Activated naive CD4-positive, alpha-beta T cell treated with anti-CD3 and anti-CD28 coated beads, Interleukin-2, amount 50 U/mL, for 24 hours (primary cell): Measurements from ENCODE around the gene LTB.
"Not testable (repeated sequence)": the region's sequence is repeated elsewhere in the genome, so short reads cannot be mapped to it uniquely, and the experiment has no call there.

Experiments used
- H3K27ac Mint-ChIP-seq: one replicate; pipeline ENCODE4 v1.8.0; 2021; ENCODE audit warnings: mild to moderate bottlenecking, mixed read lengths
- H3K27me3 Mint-ChIP-seq: one replicate; pipeline ENCODE4 v1.8.0; 2021; ENCODE audit warnings: mixed read lengths
- H3K36me3 Mint-ChIP-seq: one replicate; pipeline ENCODE4 v1.8.0; 2021; ENCODE audit warnings: mixed read lengths
- H3K4me1 Mint-ChIP-seq: one replicate; pipeline ENCODE4 v1.8.0; 2021; ENCODE audit warnings: mixed read lengths
- H3K4me3 Mint-ChIP-seq: one replicate; pipeline ENCODE4 v1.8.0; 2021; ENCODE audit warnings: mild to moderate bottlenecking, mixed read lengths
- H3K9me3 Mint-ChIP-seq: one replicate; pipeline ENCODE4 v1.8.0; 2021; ENCODE audit warnings: mixed read lengths

LTB gene

DNA sequence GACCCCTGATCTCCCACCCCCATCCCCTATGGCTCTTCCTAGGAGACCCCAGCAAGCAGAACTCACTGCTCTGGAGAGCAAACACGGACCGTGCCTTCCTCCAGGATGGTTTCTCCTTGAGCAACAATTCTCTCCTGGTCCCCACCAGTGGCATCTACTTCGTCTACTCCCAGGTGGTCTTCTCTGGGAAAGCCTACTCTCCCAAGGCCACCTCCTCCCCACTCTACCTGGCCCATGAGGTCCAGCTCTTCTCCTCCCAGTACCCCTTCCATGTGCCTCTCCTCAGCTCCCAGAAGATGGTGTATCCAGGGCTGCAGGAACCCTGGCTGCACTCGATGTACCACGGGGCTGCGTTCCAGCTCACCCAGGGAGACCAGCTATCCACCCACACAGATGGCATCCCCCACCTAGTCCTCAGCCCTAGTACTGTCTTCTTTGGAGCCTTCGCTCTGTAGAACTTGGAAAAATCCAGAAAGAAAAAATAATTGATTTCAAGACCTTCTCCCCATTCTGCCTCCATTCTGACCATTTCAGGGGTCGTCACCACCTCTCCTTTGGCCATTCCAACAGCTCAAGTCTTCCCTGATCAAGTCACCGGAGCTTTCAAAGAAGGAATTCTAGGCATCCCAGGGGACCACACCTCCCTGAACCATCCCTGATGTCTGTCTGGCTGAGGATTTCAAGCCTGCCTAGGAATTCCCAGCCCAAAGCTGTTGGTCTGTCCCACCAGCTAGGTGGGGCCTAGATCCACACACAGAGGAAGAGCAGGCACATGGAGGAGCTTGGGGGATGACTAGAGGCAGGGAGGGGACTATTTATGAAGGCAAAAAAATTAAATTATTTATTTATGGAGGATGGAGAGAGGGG, 8.8 kb downstream of the LTB start:
- no peaks in the 10 kb centered on the region for H3K9me3 Mint-ChIP-seq
- peaks cover 29% of the 10 kb centered on the region for H3K36me3 Mint-ChIP-seq
- H3K4me3 Mint-ChIP-seq, result peak overlapping the region; percentile 99
- H3K4me1 Mint-ChIP-seq, result peaks cover 87% of the 10 kb centered on the region
- H3K27ac Mint-ChIP-seq, result peak overlapping the region; percentile 99
- H3K27me3 Mint-ChIP-seq, result no peaks in the 10 kb centered on the region

DNA sequence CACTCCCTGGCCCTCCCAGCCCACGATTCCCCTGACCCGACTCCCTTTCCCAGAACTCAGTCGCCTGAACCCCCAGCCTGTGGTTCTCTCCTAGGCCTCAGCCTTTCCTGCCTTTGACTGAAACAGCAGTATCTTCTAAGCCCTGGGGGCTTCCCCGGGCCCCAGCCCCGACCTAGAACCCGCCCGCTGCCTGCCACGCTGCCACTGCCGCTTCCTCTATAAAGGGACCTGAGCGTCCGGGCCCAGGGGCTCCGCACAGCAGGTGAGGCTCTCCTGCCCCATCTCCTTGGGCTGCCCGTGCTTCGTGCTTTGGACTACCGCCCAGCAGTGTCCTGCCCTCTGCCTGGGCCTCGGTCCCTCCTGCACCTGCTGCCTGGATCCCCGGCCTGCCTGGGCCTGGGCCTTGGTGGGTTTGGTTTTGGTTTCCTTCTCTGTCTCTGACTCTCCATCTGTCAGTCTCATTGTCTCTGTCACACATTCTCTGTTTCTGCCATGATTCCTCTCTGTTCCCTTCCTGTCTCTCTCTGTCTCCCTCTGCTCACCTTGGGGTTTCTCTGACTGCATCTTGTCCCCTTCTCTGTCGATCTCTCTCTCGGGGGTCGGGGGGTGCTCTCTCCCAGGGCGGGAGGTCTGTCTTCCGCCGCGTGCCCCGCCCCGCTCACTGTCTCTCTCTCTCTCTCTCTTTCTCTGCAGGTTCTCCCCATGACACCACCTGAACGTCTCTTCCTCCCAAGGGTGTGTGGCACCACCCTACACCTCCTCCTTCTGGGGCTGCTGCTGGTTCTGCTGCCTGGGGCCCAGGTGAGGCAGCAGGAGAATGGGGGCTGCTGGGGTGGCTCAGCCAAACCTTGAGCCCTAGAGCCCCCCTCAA, 9.9 kb downstream of the LTB start, which contains the start of gene LTA:
TSS of gene LTA (plus strand) at position 249 of the 871 bp plus-strand sequence. CDS start at position 703, 454 bp downstream.
- H3K27me3 Mint-ChIP-seq, result no peaks in the 10 kb centered on the region
- H3K27ac Mint-ChIP-seq, result peak within 1 kb of the TSS; percentile 99
- H3K9me3 Mint-ChIP-seq, result no peaks in the 10 kb centered on the region
- peak within 1 kb of the TSS; percentile 99 for H3K4me3 Mint-ChIP-seq
- H3K36me3 Mint-ChIP-seq, result peaks cover 30% of the 10 kb centered on the region
- peaks cover 95% of the 10 kb centered on the region for H3K4me1 Mint-ChIP-seq

DNA sequence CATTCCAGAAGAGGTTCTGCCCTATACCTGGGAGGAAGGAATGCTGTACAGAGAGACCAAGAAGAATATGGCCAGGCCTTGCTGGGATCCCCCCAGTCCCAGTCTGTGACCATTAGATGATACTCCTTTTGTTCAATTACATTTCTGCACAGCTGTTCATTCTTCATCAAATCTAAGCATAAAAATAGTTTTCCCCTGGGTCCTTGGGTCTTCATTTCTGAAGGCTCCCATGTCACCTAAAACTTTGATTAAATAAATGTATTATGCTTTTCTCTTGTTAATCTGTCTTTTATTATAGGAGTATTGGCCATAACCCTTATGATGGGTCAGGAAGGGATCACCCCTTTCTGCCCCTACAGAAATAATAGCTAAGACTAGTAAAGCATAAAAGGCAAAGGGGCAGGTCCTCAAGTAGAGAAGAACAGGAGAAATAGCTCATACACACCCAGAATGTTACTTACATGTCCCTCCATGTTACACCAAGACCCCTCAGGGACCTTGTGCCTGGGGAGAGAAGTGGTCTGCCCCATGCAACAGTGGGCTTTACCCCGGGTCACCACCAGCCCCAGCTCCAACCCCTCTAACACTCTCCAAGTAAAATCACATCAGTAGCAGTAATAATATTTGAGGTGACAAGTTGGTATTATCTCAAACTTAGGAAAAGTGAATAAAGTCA, 12.2 kb downstream of the LTB start:
- Mint-ChIP-seq H3K4me1 (peaks cover 81% of the 10 kb centered on the region), H3K36me3 (peaks cover 19% of the 10 kb centered on the region), H3K9me3 (no peaks in the 10 kb centered on the region), H3K4me3 (peak overlapping the region; percentile 99), H3K27ac (peak overlapping the region; percentile 64), H3K27me3 (no peaks in the 10 kb centered on the region)

DNA sequence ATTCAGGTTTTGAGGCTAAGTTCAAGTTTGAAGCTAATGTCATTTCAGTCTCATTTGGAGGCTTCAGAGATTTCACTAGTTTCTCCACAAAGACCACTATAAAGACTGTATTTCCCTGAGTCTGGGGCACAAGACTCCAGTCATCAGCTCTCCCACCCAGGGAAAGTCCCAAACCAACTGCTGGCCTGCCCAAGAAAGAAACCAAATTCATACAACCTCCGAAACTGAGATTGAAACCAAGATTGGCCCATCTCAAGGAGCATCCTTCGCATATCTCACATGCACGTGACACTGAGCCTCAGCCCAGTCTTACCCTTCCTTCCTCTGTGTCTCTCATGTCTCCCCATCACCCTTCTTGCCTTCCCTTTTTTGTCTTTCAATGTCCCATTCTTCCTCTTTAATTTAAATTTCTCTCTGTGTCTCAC, 13.7 kb downstream of the LTB start:
- Mint-ChIP-seq H3K27ac (peak overlapping the region; percentile 93), H3K4me3 (peak overlapping the region; percentile 82), H3K27me3 (no peaks in the 10 kb centered on the region), H3K9me3 (no peaks in the 10 kb centered on the region), H3K36me3 (peaks cover 23% of the 10 kb centered on the region), H3K4me1 (peaks cover 76% of the 10 kb centered on the region)

GRCh38 chr6:31567531-31568370, 14.5 kb downstream of the LTB start:
- peak overlapping the region; percentile 93 for H3K27ac Mint-ChIP-seq
- H3K4me3 Mint-ChIP-seq, result peak overlapping the region; percentile 82
- H3K27me3 Mint-ChIP-seq, result no peaks in the 10 kb centered on the region
- H3K9me3 Mint-ChIP-seq, result no peaks in the 10 kb centered on the region
- H3K36me3 Mint-ChIP-seq, result peaks cover 25% of the 10 kb centered on the region
- H3K4me1 Mint-ChIP-seq, result peaks cover 77% of the 10 kb centered on the region

DNA sequence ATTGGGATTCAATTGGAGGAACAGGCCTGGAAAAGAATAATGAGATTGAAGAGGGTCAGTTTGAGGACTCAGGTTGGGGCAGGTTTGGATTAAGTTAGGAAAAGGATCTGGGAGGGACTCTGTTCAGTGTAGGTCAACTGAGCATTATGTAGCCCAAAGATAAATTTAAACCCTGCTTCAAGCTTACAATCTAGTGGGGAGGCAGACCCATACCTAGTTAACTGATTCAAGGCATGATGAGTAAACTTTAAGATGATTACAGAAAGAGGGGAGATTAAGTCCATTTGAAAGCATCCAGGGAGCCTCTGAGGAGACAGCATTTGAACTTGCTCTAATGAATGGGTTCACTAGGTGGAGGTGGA, 21.5 kb downstream of the LTB start:
- Mint-ChIP-seq H3K4me3 (peak overlapping the region; percentile 81), H3K4me1 (peaks cover 84% of the 10 kb centered on the region), H3K36me3 (peaks cover 33% of the 10 kb centered on the region), H3K27me3 (no peaks in the 10 kb centered on the region), H3K9me3 (no peaks in the 10 kb centered on the region), H3K27ac (peak overlapping the region; percentile 94)

- H3K27ac Mint-ChIP-seq, result peak overlapping the region; percentile 94
- peaks cover 79% of the 10 kb centered on the region for H3K4me1 Mint-ChIP-seq
- H3K9me3 Mint-ChIP-seq, result no peaks in the 10 kb centered on the region
Measured at GRCh38 chr6:31559958-31560696, 22.1 kb downstream of the LTB start.

DNA sequence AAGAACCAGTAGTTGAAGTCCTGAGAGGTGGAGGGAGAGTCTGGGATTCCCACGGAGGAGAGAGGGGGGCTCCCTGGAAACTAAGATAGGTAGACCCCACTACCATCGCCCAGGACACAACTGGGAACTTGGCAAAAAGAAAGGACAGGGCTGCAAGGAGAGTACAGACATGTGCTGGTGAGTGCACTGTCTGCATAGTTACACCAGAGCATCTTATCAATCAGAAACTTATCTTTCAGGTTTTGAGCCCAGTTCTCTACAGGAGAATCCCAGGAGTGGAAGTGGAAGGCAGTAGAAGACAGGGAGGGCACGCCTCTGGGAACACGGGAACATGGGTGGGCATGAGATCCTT, 22.6 kb downstream of the LTB start:
- peaks cover 26% of the 10 kb centered on the region for H3K36me3 Mint-ChIP-seq
- no peaks in the 10 kb centered on the region for H3K9me3 Mint-ChIP-seq
- peak overlapping the region; percentile 94 for H3K27ac Mint-ChIP-seq
- H3K4me1 Mint-ChIP-seq, result peaks cover 77% of the 10 kb centered on the region
- no peaks in the 10 kb centered on the region for H3K27me3 Mint-ChIP-seq
- H3K4me3 Mint-ChIP-seq, result peak overlapping the region; percentile 81

More at GRCh38 chr6:31559958-31560696, 22.1 kb downstream of the LTB start:
- peaks cover 30% of the 10 kb centered on the region for H3K36me3 Mint-ChIP-seq
- H3K4me3 Mint-ChIP-seq, result peak overlapping the region; percentile 81
- no peaks in the 10 kb centered on the region for H3K27me3 Mint-ChIP-seq

DNA sequence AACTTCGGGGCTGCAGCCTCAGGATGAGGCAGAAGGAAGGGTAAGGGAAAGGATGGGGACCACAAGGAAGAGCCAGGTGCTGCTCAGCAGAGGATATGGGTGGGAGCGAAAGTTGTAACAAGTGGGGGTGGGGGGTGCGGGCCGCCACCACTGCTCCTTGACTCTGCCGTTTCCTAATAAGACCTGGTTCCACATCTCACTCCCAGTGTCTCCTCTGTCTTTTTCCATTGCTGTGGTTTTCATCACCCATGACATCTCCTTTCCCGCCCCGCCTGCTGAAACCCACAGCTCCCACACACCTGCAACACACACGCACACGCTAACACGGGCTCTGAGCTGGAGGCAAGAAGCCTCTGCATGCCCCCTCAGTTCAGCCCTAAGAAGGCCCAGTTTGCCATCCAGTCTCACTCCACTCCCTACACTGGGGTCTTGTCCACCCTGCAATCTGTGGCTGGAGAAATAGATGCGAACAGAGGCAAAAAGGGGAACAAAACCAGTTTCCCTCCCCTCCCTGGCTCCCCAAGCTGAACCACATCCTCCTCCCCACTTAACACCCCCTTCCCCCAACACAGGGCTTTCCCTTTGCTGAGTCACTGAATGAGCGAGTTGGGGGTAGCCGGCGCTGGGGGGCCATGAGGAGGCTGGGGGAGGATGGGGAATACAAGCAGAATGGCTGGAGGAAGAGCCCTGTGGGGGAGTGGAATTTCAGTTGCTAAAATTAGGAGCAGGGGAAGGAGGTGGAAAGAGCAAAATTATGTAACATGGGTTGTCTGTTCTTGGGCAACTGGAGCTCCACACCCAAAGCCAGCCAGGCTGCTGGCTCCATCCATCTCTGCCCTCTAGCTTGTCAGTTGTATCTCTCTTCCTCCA, 23.4 kb downstream of the LTB start:
- Mint-ChIP-seq H3K9me3 (no peaks in the 10 kb centered on the region), H3K27me3 (no peaks in the 10 kb centered on the region), H3K36me3 (peaks cover 25% of the 10 kb centered on the region)

GRCh38 chr6:31558318-31558625, 24.0 kb downstream of the LTB start:
- Mint-ChIP-seq H3K4me1 (peaks cover 72% of the 10 kb centered on the region), H3K27me3 (no peaks in the 10 kb centered on the region), H3K27ac (peak overlapping the region; percentile 94), H3K4me3 (peak overlapping the region; percentile 81), H3K36me3 (peaks cover 22% of the 10 kb centered on the region), H3K9me3 (no peaks in the 10 kb centered on the region)

More for the DNA sequence above, 23.4 kb downstream of the LTB start:
- peak overlapping the region; percentile 81 for H3K4me3 Mint-ChIP-seq
- peaks cover 76% of the 10 kb centered on the region for H3K4me1 Mint-ChIP-seq
- peak overlapping the region; percentile 94 for H3K27ac Mint-ChIP-seq

GRCh38 chr6:31557443-31558317, 24.5 kb downstream of the LTB start:
- Mint-ChIP-seq H3K27ac (peak overlapping the region; percentile 94), H3K4me1 (peaks cover 66% of the 10 kb centered on the region), H3K36me3 (peaks cover 18% of the 10 kb centered on the region), H3K4me3 (peak overlapping the region; percentile 33), H3K27me3 (no peaks in the 10 kb centered on the region), H3K9me3 (no peaks in the 10 kb centered on the region)

GRCh38 chr6:31556307-31556706, 25.9 kb downstream of the LTB start:
- Mint-ChIP-seq H3K4me3 (peak overlapping the region; percentile 3), H3K27me3 (no peaks in the 10 kb centered on the region), H3K4me1 (peaks cover 60% of the 10 kb centered on the region), H3K36me3 (peaks cover 14% of the 10 kb centered on the region), H3K9me3 (no peaks in the 10 kb centered on the region), H3K27ac (peak overlapping the region; percentile 27)

DNA sequence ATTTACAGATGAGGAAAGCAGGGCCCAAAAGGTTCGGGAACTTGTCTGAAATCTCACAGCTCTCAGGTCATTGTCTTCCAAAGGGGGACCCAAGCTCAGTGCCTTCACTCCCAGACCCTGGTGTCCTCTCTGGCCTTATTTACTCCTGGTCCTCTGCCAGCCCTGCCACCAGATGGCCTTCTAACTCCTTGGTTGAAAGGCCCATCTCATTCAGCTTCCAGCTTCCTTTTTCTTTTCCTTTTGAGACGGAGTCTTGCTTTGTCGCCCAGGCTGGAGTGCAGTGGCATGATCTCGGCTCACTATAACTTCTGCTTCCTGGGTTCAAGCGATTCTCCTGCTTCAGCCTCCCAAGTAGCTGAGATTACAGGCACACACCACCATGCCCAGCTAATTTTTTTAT, 30.9 kb downstream of the LTB start:
- not testable (repeated sequence) for H3K27me3 Mint-ChIP-seq, H3K9me3 Mint-ChIP-seq, H3K36me3 Mint-ChIP-seq
- Mint-ChIP-seq H3K27ac (peak overlapping the region; percentile 59), H3K4me3 (peak overlapping the region; percentile 51), H3K4me1 (peaks cover 37% of the 10 kb centered on the region)
